ENCODE results near the gene ILDR2.
"Not testable (repeated sequence)": the region's sequence is repeated elsewhere in the genome, so short reads cannot be mapped to it uniquely, and the experiment has no call there.

The ILDR2 gene

GRCh38 chr1:166884040-166884642 is 91.2 kb downstream of the ILDR2 start:
- DNase-seq = peak in 1 of 2 donors; percentile 39

GRCh38 chr1:166882893-166883292 is 92.4 kb downstream of the ILDR2 start:
- DNase-seq = no peak

GRCh38 chr1:166878173-166878917 is 97.0 kb downstream of the ILDR2 start:
- DNase-seq = not testable (repeated sequence)

GRCh38 chr1:166876540-166876838 is 98.9 kb downstream of the ILDR2 start:
- no peak for DNase-seq

- DNase-seq = peak; percentile 90 to 92
Measured at GRCh38 chr1:166875734-166876539, 99.4 kb downstream of the ILDR2 start, which contains the start of gene TADA1. TADA1 (minus strand) TSS chr1:166876264; CDS start chr1:166876233, 31 bp downstream.

- DNase-seq = no peak
Measured at GRCh38 chr1:166875302-166875733, 100.0 kb downstream of the ILDR2 start.

- no peak for DNase-seq
Measured at GRCh38 chr1:166874464-166874863, 100.9 kb downstream of the ILDR2 start.

- no peak for DNase-seq
Measured at GRCh38 chr1:166870584-166870983, 104.8 kb downstream of the ILDR2 start.

GRCh38 chr1:166869318-166870099 is 105.8 kb downstream of the ILDR2 start:
- DNase-seq = no peak

GRCh38 chr1:166868639-166869038 is 106.7 kb downstream of the ILDR2 start:
- no peak for DNase-seq

- no peak for DNase-seq
Measured at GRCh38 chr1:166865926-166866325, 109.4 kb downstream of the ILDR2 start.

GRCh38 chr1:166859597-166859996 is 115.7 kb downstream of the ILDR2 start:
- DNase-seq = no peak

GRCh38 chr1:166858726-166859419 is 116.5 kb downstream of the ILDR2 start:
- no peak for DNase-seq
